HS-27A (cell line): Measurements from ENCODE around the gene SERPINA6.
"Not testable (repeated sequence)": the region's sequence is repeated elsewhere in the genome, so short reads cannot be mapped to it uniquely, and the experiment has no call there.

ENCODE experiments used
- DNase-seq: peaks from one replicate; pipeline ENCODE4 v3.0.0-alpha.2; 2012; ENCODE audit warnings: low read depth, missing footprints

The SERPINA6 gene

GRCh38 chr14:94354638-94355185 lies 31.6 kb upstream of the SERPINA6 start:
- no peak for DNase-seq

- DNase-seq = not testable (repeated sequence)
Measured at GRCh38 chr14:94354190-94354589, 31.1 kb upstream of the SERPINA6 start.

GRCh38 chr14:94349276-94349675 lies 26.1 kb upstream of the SERPINA6 start:
- no peak for DNase-seq

- DNase-seq = no peak
Measured at GRCh38 chr14:94348836-94349235, 25.7 kb upstream of the SERPINA6 start.

- DNase-seq = no peak
Measured at GRCh38 chr14:94346841-94347240, 23.7 kb upstream of the SERPINA6 start.

GRCh38 chr14:94346065-94346786 lies 23.1 kb upstream of the SERPINA6 start:
- not testable (repeated sequence) for DNase-seq

GRCh38 chr14:94345344-94346064 lies 22.4 kb upstream of the SERPINA6 start:
- peak; percentile 36 for DNase-seq

GRCh38 chr14:94344389-94344788 lies 21.3 kb upstream of the SERPINA6 start:
- no peak for DNase-seq

GRCh38 chr14:94343238-94344005 lies 20.3 kb upstream of the SERPINA6 start:
- DNase-seq = no peak

GRCh38 chr14:94342334-94342934 lies 19.3 kb upstream of the SERPINA6 start:
- DNase-seq = peak; percentile 74

- no peak for DNase-seq
Measured at GRCh38 chr14:94341656-94342333, 18.7 kb upstream of the SERPINA6 start.

GRCh38 chr14:94340533-94340932 lies 17.4 kb upstream of the SERPINA6 start:
- DNase-seq = no peak

GRCh38 chr14:94338023-94338422 lies 14.9 kb upstream of the SERPINA6 start:
- DNase-seq = no peak

- DNase-seq = no peak
Measured at GRCh38 chr14:94337274-94337673, 14.1 kb upstream of the SERPINA6 start.

- no peak for DNase-seq
Measured at GRCh38 chr14:94334872-94335271, 11.7 kb upstream of the SERPINA6 start.

- DNase-seq = no peak
Measured at GRCh38 chr14:94332587-94332986, 9.5 kb upstream of the SERPINA6 start.

- DNase-seq = no peak
Measured at GRCh38 chr14:94332063-94332583, 9.0 kb upstream of the SERPINA6 start.

GRCh38 chr14:94331462-94331861 lies 8.3 kb upstream of the SERPINA6 start:
- no peak for DNase-seq

GRCh38 chr14:94330857-94331256 lies 7.7 kb upstream of the SERPINA6 start:
- DNase-seq = no peak

- DNase-seq = no peak
Measured at GRCh38 chr14:94330432-94330831, 7.3 kb upstream of the SERPINA6 start.

- DNase-seq = no peak
Measured at GRCh38 chr14:94329857-94330256, 6.7 kb upstream of the SERPINA6 start.
